Measurements from ENCODE around the gene GREB1L.
A peak's percentile ranks its signal among the peaks of the same experiment; 100 is the strongest.

The GREB1L gene

GRCh38 chr18:21255211-21255610 is 13.2 kb downstream of the GREB1L start:
- Histone ChIP-seq H3K4ac (ENCODE audit: low read length) (no peak overlapping the region), H3K4me2 (ENCODE audit: insufficient read depth, low read length, poor library complexity, severe bottlenecking) (no peak overlapping the region), H2AFZ (ENCODE audit: low read length) (no peak overlapping the region), H4K8ac (ENCODE audit: low read depth, low read length) (no peak overlapping the region), H3K79me1 (ENCODE audit: low read depth, low read length) (peaks cover 2% of the 10 kb centered on the region), H3K4me1 (ENCODE audit: control insufficient read depth in 2 of 2, insufficient read depth in 1 of 2, low read depth in 1 of 2, low read length in 2 of 2) (peaks cover 15 to 31% of the 10 kb centered on the region in 2 donors), H3K36me3 (replicated peaks in 1 of 2; ENCODE audit: control insufficient read depth in 2 of 2, insufficient read depth in 2 of 2, low read length in 2 of 2) (peaks cover 0 to 47% of the 10 kb centered on the region in 2 donors), H2BK5ac (ENCODE audit: low read length) (no peak overlapping the region), H3K9me3 (replicated peaks in 1 of 2; ENCODE audit: control insufficient read depth in 2 of 2, insufficient read depth in 1 of 2, low read depth in 1 of 2, low read length in 2 of 2) (no peaks in the 10 kb centered on the region), H2BK12ac (ENCODE audit: low read length) (no peak overlapping the region), H2BK15ac (ENCODE audit: low read length) (no peak overlapping the region), H3K18ac (ENCODE audit: low read length) (no peak overlapping the region), H2BK120ac (ENCODE audit: low read depth, low read length) (no peak overlapping the region), H2AK5ac (ENCODE audit: low read depth, low read length) (no peak overlapping the region), H3K23ac (ENCODE audit: low read depth, low read length, poor library complexity) (no peak overlapping the region), H3K27me3 (ENCODE audit: control insufficient read depth in 3 of 3, insufficient read depth in 3 of 3, low read depth in 1 of 3, low read length in 3 of 3) (no peaks in the 10 kb centered on the region), H3K14ac (ENCODE audit: low read length) (no peak overlapping the region), H3K27ac (replicated peaks; ENCODE audit: low read length) (no peak overlapping the region), H3K9ac (ENCODE audit: low read depth, low read length, poor library complexity) (no peak overlapping the region), H4K91ac (ENCODE audit: low read depth, low read length, poor library complexity) (no peak overlapping the region), H3K4me3 (ENCODE audit: low read length in 2 of 2) (no peak overlapping the region)
- no CpG with 5 or more reads among the region's 3 CpGs for WGBS, 2 donors (ENCODE audit: extremely low coverage in 2 of 2, insufficient read length in 2 of 2, insufficient replicate concordance in 1 of 2)
- DNase-seq (ENCODE audit: low spot score), result no peak

GRCh38 chr18:21257386-21257785 is 15.4 kb downstream of the GREB1L start:
- Histone ChIP-seq H3K4me3 (ENCODE audit: low read length in 2 of 2) (no peak overlapping the region), H2AK5ac (ENCODE audit: low read depth, low read length) (no peak overlapping the region), H2BK15ac (ENCODE audit: low read length) (no peak overlapping the region), H3K27me3 (ENCODE audit: control insufficient read depth in 3 of 3, insufficient read depth in 3 of 3, low read depth in 1 of 3, low read length in 3 of 3) (no peaks in the 10 kb centered on the region), H3K4me1 (ENCODE audit: control insufficient read depth in 2 of 2, insufficient read depth in 1 of 2, low read depth in 1 of 2, low read length in 2 of 2) (peaks cover 17 to 48% of the 10 kb centered on the region in 2 donors), H3K4me2 (ENCODE audit: insufficient read depth, low read length, poor library complexity, severe bottlenecking) (no peak overlapping the region), H4K8ac (ENCODE audit: low read depth, low read length) (no peak overlapping the region), H3K18ac (ENCODE audit: low read length) (no peak overlapping the region), H3K27ac (replicated peaks; ENCODE audit: low read length) (no peak overlapping the region), H3K36me3 (replicated peaks in 1 of 2; ENCODE audit: control insufficient read depth in 2 of 2, insufficient read depth in 2 of 2, low read length in 2 of 2) (peaks cover 0 to 32% of the 10 kb centered on the region in 2 donors), H3K79me1 (ENCODE audit: low read depth, low read length) (peaks cover 2% of the 10 kb centered on the region), H4K91ac (ENCODE audit: low read depth, low read length, poor library complexity) (no peak overlapping the region), H3K9me3 (replicated peaks in 1 of 2; ENCODE audit: control insufficient read depth in 2 of 2, insufficient read depth in 1 of 2, low read depth in 1 of 2, low read length in 2 of 2) (no peaks in the 10 kb centered on the region), H3K23ac (ENCODE audit: low read depth, low read length, poor library complexity) (no peak overlapping the region), H3K4ac (ENCODE audit: low read length) (no peak overlapping the region), H2AFZ (ENCODE audit: low read length) (no peak overlapping the region), H2BK120ac (ENCODE audit: low read depth, low read length) (no peak overlapping the region), H3K9ac (ENCODE audit: low read depth, low read length, poor library complexity) (no peak overlapping the region), H2BK5ac (ENCODE audit: low read length) (no peak overlapping the region), H3K14ac (ENCODE audit: low read length) (no peak overlapping the region), H2BK12ac (ENCODE audit: low read length) (no peak overlapping the region)
- no peak for DNase-seq (ENCODE audit: low spot score)

DNA sequence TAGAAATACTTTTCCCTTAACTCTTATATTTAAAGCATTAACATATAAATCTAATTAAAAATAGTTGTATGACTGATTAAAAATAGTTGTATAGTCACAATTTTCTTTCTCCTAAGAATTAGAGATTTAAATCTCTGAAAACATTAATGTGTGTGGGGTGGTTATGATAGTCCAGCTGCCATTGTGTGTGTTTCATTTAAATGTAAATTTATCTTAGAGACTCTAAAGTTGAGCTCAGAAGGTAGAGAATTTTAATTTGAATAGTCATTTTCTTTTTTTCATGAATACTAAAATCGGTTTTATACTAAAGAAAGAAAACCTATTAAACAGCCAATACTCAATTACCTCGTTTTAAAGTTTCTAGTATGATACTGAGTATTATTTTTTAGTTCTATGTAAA is 18.6 kb downstream of the GREB1L start:
- Histone ChIP-seq H3K27me3 (ENCODE audit: control insufficient read depth in 3 of 3, insufficient read depth in 3 of 3, low read depth in 1 of 3, low read length in 3 of 3) (no peaks in the 10 kb centered on the region), H2AFZ (ENCODE audit: low read length) (no peak overlapping the region), H3K79me1 (ENCODE audit: low read depth, low read length) (no peaks in the 10 kb centered on the region), H2AK5ac (ENCODE audit: low read depth, low read length) (no peak overlapping the region), H3K27ac (replicated peaks; ENCODE audit: low read length) (no peak overlapping the region), H2BK120ac (ENCODE audit: low read depth, low read length) (no peak overlapping the region), H3K18ac (ENCODE audit: low read length) (no peak overlapping the region), H3K4ac (ENCODE audit: low read length) (no peak overlapping the region), H2BK12ac (ENCODE audit: low read length) (no peak overlapping the region), H3K4me1 (ENCODE audit: control insufficient read depth in 2 of 2, insufficient read depth in 1 of 2, low read depth in 1 of 2, low read length in 2 of 2) (peaks cover 14 to 75% of the 10 kb centered on the region in 2 donors), H2BK15ac (ENCODE audit: low read length) (no peak overlapping the region), H3K36me3 (replicated peaks in 1 of 2; ENCODE audit: control insufficient read depth in 2 of 2, insufficient read depth in 2 of 2, low read length in 2 of 2) (peaks cover 0 to 7% of the 10 kb centered on the region in 2 donors), H4K91ac (ENCODE audit: low read depth, low read length, poor library complexity) (no peak overlapping the region), H3K4me3 (ENCODE audit: low read length in 2 of 2) (no peak overlapping the region), H3K23ac (ENCODE audit: low read depth, low read length, poor library complexity) (no peak overlapping the region), H2BK5ac (ENCODE audit: low read length) (no peak overlapping the region), H3K9ac (ENCODE audit: low read depth, low read length, poor library complexity) (no peak overlapping the region), H3K9me3 (replicated peaks in 1 of 2; ENCODE audit: control insufficient read depth in 2 of 2, insufficient read depth in 1 of 2, low read depth in 1 of 2, low read length in 2 of 2) (no peaks in the 10 kb centered on the region), H4K8ac (ENCODE audit: low read depth, low read length) (no peak overlapping the region), H3K4me2 (ENCODE audit: insufficient read depth, low read length, poor library complexity, severe bottlenecking) (no peak overlapping the region), H3K14ac (ENCODE audit: low read length) (no peak overlapping the region)
- no CpG with 5 or more reads among the region's 2 CpGs for WGBS, 2 donors (ENCODE audit: extremely low coverage in 2 of 2, insufficient read length in 2 of 2, insufficient replicate concordance in 1 of 2)
- DNase-seq (ENCODE audit: low spot score), result no peak

DNA sequence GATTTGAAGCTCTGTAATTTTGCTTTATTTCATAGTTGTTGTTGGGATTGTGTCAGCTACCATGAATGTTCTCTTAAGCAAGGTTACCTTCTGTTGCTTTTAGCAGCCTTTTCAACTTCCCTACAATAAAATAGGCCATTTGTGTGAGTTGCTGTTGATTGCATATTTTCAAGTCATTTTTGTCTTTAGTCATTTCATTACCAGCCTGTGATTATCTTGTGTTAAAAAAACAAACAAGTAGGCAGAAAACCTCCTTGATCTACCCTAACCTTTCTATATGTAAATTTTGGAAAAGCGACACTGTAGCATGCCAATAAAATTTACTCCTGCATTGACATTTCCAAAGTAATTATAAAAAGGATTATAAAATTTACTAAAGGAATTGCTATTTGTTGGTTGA is 19.3 kb downstream of the GREB1L start:
- no peak overlapping the region for H4K8ac ChIP-seq (ENCODE audit: low read depth, low read length)
- H3K4me1 ChIP-seq (ENCODE audit: control insufficient read depth in 2 of 2, insufficient read depth in 1 of 2, low read depth in 1 of 2, low read length in 2 of 2), result peaks cover 13 to 82% of the 10 kb centered on the region in 2 donors
- no peaks in the 10 kb centered on the region for H3K27me3 ChIP-seq (ENCODE audit: control insufficient read depth in 3 of 3, insufficient read depth in 3 of 3, low read depth in 1 of 3, low read length in 3 of 3)
- no peak for DNase-seq (ENCODE audit: low spot score)
- peak overlapping the region; percentile 11 for H3K4me2 ChIP-seq (ENCODE audit: insufficient read depth, low read length, poor library complexity, severe bottlenecking)
- peak overlapping the region; percentile 53 for H3K27ac ChIP-seq (replicated peaks; ENCODE audit: low read length)
- H2BK5ac ChIP-seq (ENCODE audit: low read length), result no peak overlapping the region
- H3K9me3 ChIP-seq (replicated peaks in 1 of 2; ENCODE audit: control insufficient read depth in 2 of 2, insufficient read depth in 1 of 2, low read depth in 1 of 2, low read length in 2 of 2), result no peaks in the 10 kb centered on the region
- H3K23ac ChIP-seq (ENCODE audit: low read depth, low read length, poor library complexity), result no peak overlapping the region
- H3K9ac ChIP-seq (ENCODE audit: low read depth, low read length, poor library complexity), result no peak overlapping the region
- H3K14ac ChIP-seq (ENCODE audit: low read length), result no peak overlapping the region
- no peak overlapping the region for H4K91ac ChIP-seq (ENCODE audit: low read depth, low read length, poor library complexity)
- no peak overlapping the region for H3K18ac ChIP-seq (ENCODE audit: low read length)
- H3K79me1 ChIP-seq (ENCODE audit: low read depth, low read length), result no peaks in the 10 kb centered on the region
- no peak overlapping the region for H3K4ac ChIP-seq (ENCODE audit: low read length)
- no peak overlapping the region for H2BK15ac ChIP-seq (ENCODE audit: low read length)
- H3K4me3 ChIP-seq (ENCODE audit: low read length in 2 of 2), result no peak overlapping the region
- no peak overlapping the region for H2BK120ac ChIP-seq (ENCODE audit: low read depth, low read length)
- peaks cover 0 to 3% of the 10 kb centered on the region in 2 donors for H3K36me3 ChIP-seq (replicated peaks in 1 of 2; ENCODE audit: control insufficient read depth in 2 of 2, insufficient read depth in 2 of 2, low read length in 2 of 2)
- no peak overlapping the region for H2AFZ ChIP-seq (ENCODE audit: low read length)
- H2AK5ac ChIP-seq (ENCODE audit: low read depth, low read length), result no peak overlapping the region
- no peak overlapping the region for H2BK12ac ChIP-seq (ENCODE audit: low read length)
- WGBS, 2 donors (ENCODE audit: extremely low coverage in 2 of 2, insufficient read length in 2 of 2, insufficient replicate concordance in 1 of 2), result no CpG with 5 or more reads among the region's 1 CpG
